ENCODE measurements around the gene POLR1G.

DNA sequence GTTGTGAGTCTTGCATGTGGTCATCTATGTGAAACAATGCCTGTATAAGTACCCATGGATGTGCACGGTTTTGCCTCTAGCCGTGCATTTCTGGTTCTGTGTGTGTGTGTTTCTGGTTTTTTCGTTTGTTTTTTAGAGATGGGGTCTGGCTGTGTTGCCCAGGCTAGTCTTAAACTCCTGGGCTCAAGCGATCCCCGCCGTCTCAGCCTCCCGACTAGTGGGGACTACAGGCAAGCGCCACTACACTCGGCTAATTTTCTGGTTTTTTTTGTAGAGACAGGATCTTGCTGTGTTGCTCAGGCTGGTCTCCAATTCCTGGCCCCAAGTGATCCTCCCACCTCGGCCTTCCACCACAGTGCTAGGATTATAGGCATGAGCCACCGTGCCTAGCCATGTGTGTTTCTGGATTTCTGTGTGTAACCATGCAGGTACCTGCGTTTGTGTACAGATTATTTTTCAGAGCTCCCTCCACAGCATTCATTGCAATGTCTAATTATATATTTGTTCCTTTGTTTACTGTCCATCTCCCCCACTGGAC lies 45.5 kb downstream of the POLR1G start:
- TF ChIP-seq EP300 (IDR thresholded peaks at IDR 0.05; ENCODE audit: borderline replicate concordance) (no peak), RAD21 (IDR thresholded peaks at IDR 0.05; ENCODE audit: low read depth) (no peak), CEBPB (IDR thresholded peaks at IDR 0.05) (no peak)

Data from Ishikawa (cell line).